ENCODE measurements around the gene AP1G2. TPM values are rescaled to one million over a fixed set of nuclear protein-coding genes. Genes with fewer than 3 reads are reported as not detected.

AP1G2 gene
- total RNA-seq, 1 donor from 2014 or later = 65.4 TPM

- Histone ChIP-seq H3K9ac (no peak overlapping the region), H3K27ac (no peak overlapping the region), H3K4me2 (no peak overlapping the region), H3K4me3 (no peak overlapping the region), H3K79me2 (ENCODE audit: low read depth) (no peaks in the 10 kb centered on the region), H2AFZ (replicated peaks) (no peak overlapping the region), H3K9me3 (ENCODE audit: low read depth) (no peaks in the 10 kb centered on the region), H3F3A (ENCODE audit: low read depth) (no peaks in the 10 kb centered on the region), H3K27me3 (no peaks in the 10 kb centered on the region), H3K36me3 (no peaks in the 10 kb centered on the region), H4K20me1 (ENCODE audit: low read depth) (no peaks in the 10 kb centered on the region), H3K4me1 (no peaks in the 10 kb centered on the region)
- H3K4me1 Mint-ChIP-seq = no peaks in the 10 kb centered on the region
- H3K4me3 Mint-ChIP-seq = no peak overlapping the region
- TF ChIP-seq, protein P1, sequence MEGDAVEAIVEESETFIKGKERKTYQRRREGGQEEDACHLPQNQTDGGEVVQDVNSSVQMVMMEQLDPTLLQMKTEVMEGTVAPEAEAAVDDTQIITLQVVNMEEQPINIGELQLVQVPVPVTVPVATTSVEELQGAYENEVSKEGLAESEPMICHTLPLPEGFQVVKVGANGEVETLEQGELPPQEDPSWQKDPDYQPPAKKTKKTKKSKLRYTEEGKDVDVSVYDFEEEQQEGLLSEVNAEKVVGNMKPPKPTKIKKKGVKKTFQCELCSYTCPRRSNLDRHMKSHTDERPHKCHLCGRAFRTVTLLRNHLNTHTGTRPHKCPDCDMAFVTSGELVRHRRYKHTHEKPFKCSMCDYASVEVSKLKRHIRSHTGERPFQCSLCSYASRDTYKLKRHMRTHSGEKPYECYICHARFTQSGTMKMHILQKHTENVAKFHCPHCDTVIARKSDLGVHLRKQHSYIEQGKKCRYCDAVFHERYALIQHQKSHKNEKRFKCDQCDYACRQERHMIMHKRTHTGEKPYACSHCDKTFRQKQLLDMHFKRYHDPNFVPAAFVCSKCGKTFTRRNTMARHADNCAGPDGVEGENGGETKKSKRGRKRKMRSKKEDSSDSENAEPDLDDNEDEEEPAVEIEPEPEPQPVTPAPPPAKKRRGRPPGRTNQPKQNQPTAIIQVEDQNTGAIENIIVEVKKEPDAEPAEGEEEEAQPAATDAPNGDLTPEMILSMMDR (IDR thresholded peaks at IDR 0.05) = no peak
- no peak for TF ChIP-seq EZH2phosphoT487 (IDR thresholded peaks at IDR 0.05)
- no peak for TF ChIP-seq EZH2 (IDR thresholded peaks at IDR 0.05)
- H3K27me3 Mint-ChIP-seq (ENCODE audit: insufficient read depth, low read depth) = no peaks in the 10 kb centered on the region
- H3K9me3 Mint-ChIP-seq = peaks cover 4% of the 10 kb centered on the region
- H3K36me3 Mint-ChIP-seq = no peaks in the 10 kb centered on the region
- no peak for DNase-seq (ENCODE audit: low spot score)
- no peak overlapping the region for H3K27ac Mint-ChIP-seq
These were observed 45.9 kb upstream of the AP1G2 start for GRCh38 chr14:23613242-23614070.

DNA sequence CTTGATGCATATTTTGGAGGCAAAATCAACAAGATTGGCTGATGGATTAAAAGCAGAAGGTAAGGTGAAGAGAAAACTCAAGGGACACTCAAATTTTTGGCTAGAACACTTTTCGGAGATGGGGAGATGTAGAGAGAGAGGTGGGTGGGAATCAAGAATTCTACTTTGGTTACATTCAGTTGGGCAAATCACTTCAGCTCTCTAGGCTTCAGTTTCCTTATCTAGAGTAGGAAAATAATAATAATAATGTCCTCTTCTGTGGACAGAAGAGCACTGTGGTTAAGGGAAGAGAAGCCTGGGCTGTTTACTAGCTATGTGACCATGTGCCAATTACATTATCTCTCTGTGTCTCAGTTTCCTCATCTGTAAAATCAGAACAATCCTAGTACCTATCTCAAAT, 45.2 kb upstream of the AP1G2 start:
- H4K20me1 ChIP-seq (ENCODE audit: low read depth) = no peaks in the 10 kb centered on the region
- H3K4me1 ChIP-seq = no peaks in the 10 kb centered on the region
- H3K79me2 ChIP-seq (ENCODE audit: low read depth) = no peaks in the 10 kb centered on the region
- H3F3A ChIP-seq (ENCODE audit: low read depth) = no peaks in the 10 kb centered on the region
- TF ChIP-seq, protein P1 (IDR thresholded peaks at IDR 0.05) = no peak
- TF ChIP-seq EZH2 (IDR thresholded peaks at IDR 0.05) (no peak), EZH2phosphoT487 (IDR thresholded peaks at IDR 0.05) (no peak)
- Mint-ChIP-seq H3K4me3 (no peak overlapping the region), H3K27me3 (ENCODE audit: insufficient read depth, low read depth) (no peaks in the 10 kb centered on the region), H3K27ac (no peak overlapping the region), H3K36me3 (no peaks in the 10 kb centered on the region), H3K4me1 (no peaks in the 10 kb centered on the region), H3K9me3 (peaks cover 4% of the 10 kb centered on the region)
- H3K4me3 ChIP-seq = no peak overlapping the region
- H3K9me3 ChIP-seq (ENCODE audit: low read depth) = no peaks in the 10 kb centered on the region
- no peak overlapping the region for H3K27ac ChIP-seq
- no peak overlapping the region for H3K4me2 ChIP-seq
- no peak overlapping the region for H2AFZ ChIP-seq (replicated peaks)
- H3K9ac ChIP-seq = no peak overlapping the region
- H3K36me3 ChIP-seq = no peaks in the 10 kb centered on the region
- no peak for DNase-seq (ENCODE audit: low spot score)
- H3K27me3 ChIP-seq = no peaks in the 10 kb centered on the region

DNA sequence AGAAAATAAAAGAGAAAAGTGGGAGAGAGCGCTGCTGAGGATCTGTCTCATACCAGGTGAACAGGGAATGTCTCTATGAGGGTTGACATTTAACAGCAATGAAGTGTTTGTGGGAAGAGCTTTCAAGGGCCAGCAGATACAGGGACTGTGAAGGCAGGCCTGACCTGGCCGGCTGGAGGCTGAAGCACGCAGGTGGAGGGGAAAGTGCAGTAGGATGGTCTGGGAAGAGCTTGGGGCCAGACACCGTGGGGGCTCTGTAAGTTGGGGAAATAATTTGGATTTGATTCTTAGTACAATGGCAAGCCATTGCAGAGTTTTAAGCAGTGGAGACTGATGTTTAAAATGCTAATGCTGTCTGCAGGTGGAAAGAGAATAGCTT, 44.8 kb upstream of the AP1G2 start:
- Mint-ChIP-seq H3K4me3 (no peak overlapping the region), H3K27me3 (ENCODE audit: insufficient read depth, low read depth) (no peaks in the 10 kb centered on the region), H3K27ac (no peak overlapping the region), H3K9me3 (peaks cover 4% of the 10 kb centered on the region), H3K36me3 (no peaks in the 10 kb centered on the region), H3K4me1 (no peaks in the 10 kb centered on the region)
- TF ChIP-seq EZH2phosphoT487 (IDR thresholded peaks at IDR 0.05) (no peak), EZH2 (IDR thresholded peaks at IDR 0.05) (no peak)
- TF ChIP-seq, protein P1 (IDR thresholded peaks at IDR 0.05) = no peak
- Histone ChIP-seq H3K36me3 (no peaks in the 10 kb centered on the region), H3K4me1 (no peaks in the 10 kb centered on the region), H3K4me3 (no peak overlapping the region), H3F3A (ENCODE audit: low read depth) (no peaks in the 10 kb centered on the region), H3K9me3 (ENCODE audit: low read depth) (no peaks in the 10 kb centered on the region), H3K4me2 (no peak overlapping the region), H4K20me1 (ENCODE audit: low read depth) (no peaks in the 10 kb centered on the region), H3K79me2 (ENCODE audit: low read depth) (no peaks in the 10 kb centered on the region), H3K9ac (no peak overlapping the region), H3K27ac (no peak overlapping the region), H2AFZ (replicated peaks) (no peak overlapping the region), H3K27me3 (no peaks in the 10 kb centered on the region)
- DNase-seq (ENCODE audit: low spot score) = no peak
